GM18867 (cell line): ENCODE data around the gene TMCO4.

Experiments used
- ATAC-seq: cut with Tn5 transposase; IDR thresholded peaks from one replicate; pipeline ENCODE4 v1.9.1; 2021; ENCODE audit warnings: mild to moderate bottlenecking, moderate library complexity; ENCODE audit not compliant: unreplicated experiment

TMCO4 gene

GRCh38 chr1:19662313-19662712 is 137.4 kb downstream of the TMCO4 start:
- ATAC-seq, result no peak

- ATAC-seq, result no peak
Observed at GRCh38 chr1:19661721-19662228, 137.9 kb downstream of the TMCO4 start.

GRCh38 chr1:19658186-19658585 is 141.5 kb downstream of the TMCO4 start:
- ATAC-seq, result no peak

GRCh38 chr1:19657511-19657910 is 142.2 kb downstream of the TMCO4 start:
- ATAC-seq, result no peak

GRCh38 chr1:19656780-19657466 is 142.8 kb downstream of the TMCO4 start:
- no peak for ATAC-seq

DNA sequence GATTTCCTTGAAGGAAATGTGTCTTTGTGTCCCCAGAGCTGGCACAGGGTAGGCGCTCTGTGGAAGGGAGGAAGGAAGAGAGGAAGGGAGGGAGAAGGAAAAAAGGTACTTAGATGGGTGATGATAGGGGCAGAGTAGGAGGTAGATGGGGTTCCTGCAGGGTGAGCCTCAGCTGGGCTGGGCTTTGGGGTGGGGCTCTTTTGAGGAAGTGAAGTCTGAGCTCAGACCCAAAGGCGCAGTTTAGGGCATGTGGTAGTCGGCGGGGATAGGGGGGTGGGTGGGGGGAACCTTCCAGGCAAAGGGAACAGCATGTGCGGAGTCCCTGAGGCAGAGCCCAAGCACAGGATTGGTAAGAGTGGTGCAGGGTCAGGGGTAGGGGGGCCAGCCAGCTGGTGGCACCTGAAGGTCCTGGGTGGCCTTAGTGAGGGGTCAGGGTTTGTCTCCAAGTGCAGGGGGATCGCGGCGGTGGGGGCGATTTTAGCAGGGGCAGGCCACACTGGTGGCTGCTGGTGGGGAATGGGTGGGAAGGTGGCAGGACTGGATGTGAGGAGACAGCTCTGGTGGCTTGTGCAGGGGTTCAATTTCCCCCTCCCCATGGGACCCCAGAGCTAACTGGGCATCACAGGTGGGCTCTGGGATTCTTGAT is 143.5 kb downstream of the TMCO4 start:
- no peak for ATAC-seq

GRCh38 chr1:19655718-19656080 is 144.0 kb downstream of the TMCO4 start:
- no peak for ATAC-seq

DNA sequence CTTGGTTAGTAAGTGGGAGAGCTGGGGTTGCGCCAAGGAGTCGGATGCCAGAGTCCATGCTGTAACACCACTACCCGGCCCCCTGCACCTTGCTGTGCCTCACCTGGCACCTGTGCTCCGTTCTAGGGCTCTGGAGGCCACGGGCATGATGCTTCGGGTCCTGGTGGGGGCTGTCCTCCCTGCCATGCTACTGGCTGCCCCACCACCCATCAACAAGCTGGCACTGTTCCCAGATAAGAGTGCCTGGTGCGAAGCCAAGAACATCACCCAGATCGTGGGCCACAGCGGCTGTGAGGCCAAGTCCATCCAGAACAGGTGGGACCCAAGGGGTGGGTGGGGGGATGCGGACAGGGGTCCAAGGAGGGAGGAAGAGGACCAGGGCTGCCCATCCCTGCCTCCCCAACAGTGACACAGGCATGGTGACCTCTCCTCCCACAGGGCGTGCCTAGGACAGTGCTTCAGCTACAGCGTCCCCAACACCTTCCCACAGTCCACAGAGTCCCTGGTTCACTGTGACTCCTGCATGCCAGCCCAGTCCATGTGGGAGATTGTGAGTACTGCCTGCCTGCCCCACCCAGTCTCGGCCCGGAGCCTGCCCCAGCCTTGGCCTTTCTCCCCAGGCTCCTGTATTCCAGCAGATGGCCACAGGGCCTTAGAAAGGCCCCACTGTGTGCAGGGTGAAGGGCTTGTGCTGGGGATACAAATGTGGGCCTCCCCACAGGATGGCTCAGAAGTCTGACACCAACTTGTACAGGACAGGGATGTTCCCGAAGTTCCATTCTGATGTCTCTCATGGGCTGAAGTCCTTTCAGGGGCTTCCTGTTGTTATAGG is 144.6 kb downstream of the TMCO4 start:
- ATAC-seq, result no peak

DNA sequence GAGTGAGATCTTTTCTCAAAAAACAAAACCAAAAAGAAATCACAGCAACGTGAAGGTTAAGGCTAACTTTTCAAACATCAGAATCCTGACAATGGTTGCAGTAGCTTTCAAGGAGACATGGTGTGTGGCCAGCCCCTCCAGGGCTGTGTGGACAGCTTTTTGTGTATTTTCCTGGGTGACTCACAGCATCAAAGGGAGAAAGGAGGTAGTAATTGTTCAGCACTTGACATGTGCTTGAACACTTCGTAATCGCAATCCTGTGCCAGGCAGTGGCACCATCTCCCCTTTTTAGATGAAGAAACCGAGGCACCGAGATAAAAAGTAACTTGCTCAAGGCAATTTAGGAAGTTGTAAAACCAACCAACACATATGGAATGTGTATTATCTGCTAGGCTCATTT is 145.3 kb downstream of the TMCO4 start:
- ATAC-seq, result no peak

DNA sequence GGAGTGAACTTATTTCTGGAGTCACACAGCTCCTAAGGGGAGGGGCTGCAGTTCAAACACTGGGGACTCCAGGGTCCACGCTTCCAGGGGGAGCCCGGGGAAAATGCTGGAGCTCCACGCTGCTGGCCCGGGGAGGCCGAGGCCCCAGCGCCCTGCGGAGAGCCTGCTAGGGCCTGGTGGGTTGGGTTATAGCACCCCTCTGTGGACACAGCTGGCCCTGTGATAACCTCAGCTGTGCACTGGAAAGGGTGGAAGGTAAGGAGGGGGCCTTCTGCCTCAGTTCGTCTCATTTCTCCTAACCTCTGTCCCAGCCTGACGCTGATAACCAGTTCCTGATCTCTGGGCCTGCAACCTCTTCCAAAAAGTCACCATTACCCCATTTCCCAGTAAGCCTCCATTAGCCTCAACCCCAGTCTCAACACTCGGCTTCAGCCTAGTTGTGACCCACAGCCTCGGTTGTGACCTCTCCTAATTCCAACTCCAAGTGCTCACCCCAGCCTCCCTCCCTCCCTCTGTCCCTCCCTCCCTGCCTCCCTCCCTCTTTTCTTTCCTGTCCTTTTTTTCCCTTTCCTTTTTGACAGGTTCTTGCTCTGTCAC is 148.5 kb downstream of the TMCO4 start:
- ATAC-seq, result no peak

- ATAC-seq, result no peak
Observed at GRCh38 chr1:19650416-19651140, 149.1 kb downstream of the TMCO4 start.

DNA sequence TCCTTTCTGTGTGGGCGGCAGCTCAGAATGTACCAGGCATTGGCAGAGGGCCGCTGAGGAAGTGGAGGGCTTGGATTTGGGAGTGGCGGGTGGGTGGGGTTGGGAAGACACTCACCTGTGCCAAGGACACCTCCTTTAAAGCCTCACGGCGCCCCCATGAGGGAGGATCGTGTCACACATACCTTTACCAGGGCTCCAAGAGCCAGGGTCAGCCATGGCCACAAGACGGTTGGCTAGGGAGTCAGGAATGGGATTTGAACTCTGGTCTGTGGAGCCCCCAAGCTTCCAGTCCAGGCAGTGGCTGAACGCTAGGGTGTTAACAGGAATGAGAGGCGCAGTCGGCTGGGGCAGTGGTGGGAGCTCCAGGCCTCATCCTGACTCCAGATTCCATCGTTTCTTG is 151.0 kb downstream of the TMCO4 start:
- ATAC-seq, result no peak

GRCh38 chr1:19648239-19648638 is 151.5 kb downstream of the TMCO4 start:
- ATAC-seq, result no peak

- ATAC-seq, result no peak
Observed at GRCh38 chr1:19647643-19648042, 152.1 kb downstream of the TMCO4 start.

DNA sequence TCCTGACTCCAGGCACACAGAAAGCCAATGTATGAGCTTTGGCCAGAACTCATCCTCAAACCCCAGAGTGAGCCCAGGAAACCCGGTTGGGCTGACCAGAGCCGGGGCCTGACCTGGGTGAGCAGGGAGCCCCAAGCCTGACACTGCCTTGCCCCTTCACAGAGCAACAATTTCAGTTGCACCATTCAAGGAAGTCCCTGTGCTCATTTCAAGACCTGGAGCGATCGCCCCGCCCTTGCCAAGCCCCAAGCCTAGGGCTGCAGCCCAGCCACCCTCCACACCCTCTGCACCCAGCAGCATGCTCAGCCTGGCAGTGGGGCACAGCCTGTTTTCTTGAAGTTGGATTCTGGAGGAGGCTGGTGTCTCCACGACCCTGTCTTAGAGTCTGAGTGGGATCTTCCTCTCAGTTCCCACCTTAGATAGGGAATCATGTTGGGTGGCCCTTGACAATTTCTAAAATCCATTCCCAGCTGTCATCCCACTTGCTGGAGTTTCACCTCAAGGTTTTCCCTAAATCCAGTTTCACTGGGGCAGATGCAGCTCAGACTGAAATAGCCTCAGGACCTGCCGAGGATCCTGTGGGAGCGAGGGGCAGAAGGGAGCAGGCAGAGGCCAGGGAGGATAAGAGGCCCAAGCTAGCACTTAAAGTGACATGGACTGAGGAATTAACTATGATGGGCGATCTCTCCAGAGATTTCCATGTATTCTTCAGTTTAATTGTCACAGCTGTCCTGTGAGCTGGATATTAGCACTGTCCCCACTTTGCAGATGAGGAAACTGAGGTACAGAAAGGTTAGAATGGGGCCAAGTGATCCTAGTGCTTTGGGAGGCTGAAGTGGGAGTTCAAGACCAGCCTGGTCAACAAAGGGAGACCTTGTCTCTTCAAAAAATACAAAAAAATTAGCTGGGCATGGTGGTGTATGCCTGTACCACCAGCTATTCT is 153.1 kb downstream of the TMCO4 start:
- ATAC-seq, result no peak

- no peak for ATAC-seq
Observed at GRCh38 chr1:19645411-19646251, 154.1 kb downstream of the TMCO4 start.

GRCh38 chr1:19644681-19645410 is 154.9 kb downstream of the TMCO4 start:
- ATAC-seq, result no peak

- no peak for ATAC-seq
Observed at GRCh38 chr1:19644395-19644680, 155.4 kb downstream of the TMCO4 start.
